ENCODE data around the gene TIMP3. TPM values are rescaled to one million over a fixed set of nuclear protein-coding genes. Genes with fewer than 3 reads are reported as not detected.

TIMP3 gene
- polyA plus RNA-seq, 3 donors, result 46.5 to 305 (median 262) TPM

DNA sequence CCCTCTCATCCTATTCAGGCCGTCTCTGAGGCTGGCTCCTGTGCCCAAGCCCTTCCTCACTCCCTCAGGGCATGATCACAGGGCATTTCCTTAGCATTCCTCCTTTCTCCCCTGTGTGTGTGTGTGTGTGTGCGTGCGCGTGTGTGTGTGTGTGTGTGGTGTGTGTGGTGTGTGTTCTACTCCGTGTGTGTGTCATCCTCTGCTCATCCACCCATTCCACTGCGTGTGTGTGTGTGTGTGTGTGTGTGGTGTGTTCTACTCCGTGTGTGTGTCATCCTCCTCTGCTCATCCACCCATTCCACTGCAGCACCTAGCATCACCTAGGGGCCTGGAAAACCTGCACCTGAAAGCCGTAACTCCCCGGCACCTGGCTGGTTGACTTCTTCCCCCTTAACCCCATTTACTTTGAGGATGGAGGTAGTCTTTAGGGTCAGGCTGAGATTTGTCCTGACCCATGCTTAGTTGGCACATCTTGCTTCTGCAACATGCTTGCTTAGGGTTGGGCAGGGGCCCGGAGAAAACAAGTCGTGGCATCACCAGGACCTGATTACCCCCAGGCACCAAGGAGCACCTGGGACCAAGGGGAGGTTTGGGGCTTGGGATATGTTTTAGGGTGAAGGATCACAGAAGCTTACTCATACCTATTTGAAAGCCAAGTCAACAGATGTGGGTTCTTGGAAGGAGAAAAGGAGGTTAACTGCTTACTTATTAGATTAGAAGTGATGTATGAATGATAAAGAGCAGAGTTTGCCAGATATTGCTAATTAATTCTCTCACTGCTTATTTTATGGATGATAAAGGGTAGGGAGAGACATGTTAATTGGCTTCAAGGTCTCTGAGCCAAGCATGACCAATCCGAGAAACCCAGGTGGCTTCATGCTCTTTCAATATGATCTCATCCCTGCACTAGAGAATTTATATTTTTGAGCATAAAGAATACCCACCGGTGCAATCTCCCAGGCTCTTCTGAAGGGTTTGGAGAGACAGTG, 18.9 kb downstream of the TIMP3 start:
- 76 to 81% (median 79%) methylated on average over 13 of the region's 13 CpGs for WGBS, 3 donors
- H3K27ac ChIP-seq (ENCODE audit: low read depth, low read length), result no peak overlapping the region

DNA sequence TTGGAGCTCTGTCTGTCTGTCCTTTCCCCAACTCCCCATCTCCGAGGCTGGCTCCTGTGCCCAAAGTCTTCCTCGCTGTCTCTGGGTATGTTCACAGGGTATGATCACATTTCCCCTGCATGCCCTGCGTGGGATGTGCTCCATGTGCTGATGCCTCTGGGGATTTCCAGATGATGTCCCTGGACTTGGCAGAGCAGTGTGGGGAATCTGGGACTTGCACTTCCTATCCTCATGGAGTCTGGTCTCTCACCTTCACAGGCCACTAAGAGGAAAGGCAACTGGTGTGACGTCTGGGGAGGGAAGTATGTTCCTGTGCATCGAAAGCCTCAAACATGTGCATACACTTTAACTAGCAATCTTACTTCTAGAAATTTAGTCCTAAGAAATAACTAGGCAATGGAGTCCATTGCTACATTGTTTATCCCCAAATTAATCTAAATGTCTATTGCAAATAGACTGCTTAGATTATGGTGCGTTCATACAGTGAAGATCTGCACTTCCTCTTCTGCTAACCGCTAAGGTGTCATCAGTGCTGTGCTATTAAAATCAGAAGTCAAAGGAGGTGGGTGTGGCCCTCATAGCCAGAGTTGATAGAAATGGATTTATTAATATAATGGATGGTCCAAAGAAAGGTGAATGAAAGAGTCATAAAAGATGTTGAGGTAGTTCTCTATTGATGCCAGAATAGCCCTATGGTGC, 20.8 kb downstream of the TIMP3 start:
- WGBS, 3 donors, result 64 to 75% (median 65%) methylated on average over 7 of the region's 7 CpGs
- H3K27ac ChIP-seq (ENCODE audit: low read depth, low read length), result no peak overlapping the region

DNA sequence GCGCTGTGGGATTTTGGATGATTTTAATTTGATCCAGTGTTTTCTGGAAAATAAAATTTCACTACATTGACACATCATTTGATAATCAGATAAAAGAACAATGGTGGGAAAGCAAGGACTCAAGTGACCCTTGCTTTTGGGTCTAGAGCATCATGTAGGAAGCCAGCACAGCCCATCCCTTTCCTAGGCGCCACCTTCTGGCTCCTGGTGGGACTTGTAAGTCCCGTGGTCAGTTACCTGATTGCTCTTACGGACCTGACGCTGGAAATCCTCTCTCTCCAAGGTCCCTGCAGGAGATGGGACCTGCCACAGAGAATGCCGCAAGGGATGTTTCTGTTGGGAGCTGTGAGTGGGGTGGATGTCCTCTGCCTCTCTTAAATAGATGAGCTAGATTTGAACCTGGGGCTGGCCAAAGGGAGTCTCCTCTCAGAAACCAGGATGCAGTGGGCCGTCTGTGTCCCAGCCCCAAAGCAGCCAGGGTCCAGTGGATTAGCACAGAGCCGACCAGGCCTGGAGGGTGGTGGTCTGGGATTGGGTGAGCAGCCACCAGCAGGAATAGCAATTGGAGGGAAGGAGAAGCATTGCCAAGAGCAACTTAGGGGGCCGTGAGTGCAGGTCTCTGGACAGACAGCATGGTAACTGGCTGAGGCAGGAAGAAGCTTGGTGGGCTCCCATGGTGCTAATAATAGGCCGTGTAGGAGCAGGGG, 21.7 kb downstream of the TIMP3 start:
- no peak overlapping the region for H3K27ac ChIP-seq (ENCODE audit: low read depth, low read length)
- WGBS, 3 donors, result 49 to 75% (median 74%) methylated on average over 10 of the region's 10 CpGs

DNA sequence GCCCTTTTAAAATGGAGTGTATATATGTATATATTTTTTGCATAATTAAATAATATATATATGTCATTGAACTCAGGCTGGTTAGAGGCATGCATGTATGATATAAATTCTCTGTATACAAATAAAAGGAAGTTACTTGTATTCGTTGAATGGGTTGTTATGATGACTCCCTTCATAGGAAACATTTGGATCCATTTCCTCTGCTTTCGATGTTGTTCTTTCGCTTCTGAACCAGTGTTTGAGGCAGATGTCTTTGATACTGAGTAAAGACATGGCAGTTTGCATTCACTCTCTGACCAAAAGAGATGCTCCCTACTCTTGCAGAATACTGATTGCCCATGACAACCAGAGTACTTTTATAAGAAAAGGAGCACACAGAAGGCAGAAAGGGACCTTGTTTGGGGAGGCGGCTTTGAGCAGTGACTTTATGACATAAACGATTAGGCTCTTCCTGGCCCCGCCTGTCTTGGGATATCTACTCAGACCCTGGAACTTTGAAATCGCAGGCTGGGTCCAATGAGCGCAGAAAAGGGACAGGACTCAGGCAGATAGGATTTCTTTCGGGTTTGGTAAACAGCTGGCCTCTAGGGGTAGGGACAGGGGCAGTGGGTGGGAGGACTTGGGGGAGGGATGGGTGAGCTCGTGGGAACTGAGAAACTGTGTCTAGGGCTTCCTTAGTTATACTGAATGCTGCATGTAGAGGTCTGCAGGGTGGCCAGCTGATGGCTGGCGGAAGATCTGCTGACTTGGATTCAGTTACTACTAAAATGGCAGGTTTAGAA, 23.2 kb downstream of the TIMP3 start:
- 63 to 67% (median 65%) methylated on average over 11 of the region's 11 CpGs for WGBS, 3 donors
- H3K27ac ChIP-seq (ENCODE audit: low read depth, low read length), result no peak overlapping the region

DNA sequence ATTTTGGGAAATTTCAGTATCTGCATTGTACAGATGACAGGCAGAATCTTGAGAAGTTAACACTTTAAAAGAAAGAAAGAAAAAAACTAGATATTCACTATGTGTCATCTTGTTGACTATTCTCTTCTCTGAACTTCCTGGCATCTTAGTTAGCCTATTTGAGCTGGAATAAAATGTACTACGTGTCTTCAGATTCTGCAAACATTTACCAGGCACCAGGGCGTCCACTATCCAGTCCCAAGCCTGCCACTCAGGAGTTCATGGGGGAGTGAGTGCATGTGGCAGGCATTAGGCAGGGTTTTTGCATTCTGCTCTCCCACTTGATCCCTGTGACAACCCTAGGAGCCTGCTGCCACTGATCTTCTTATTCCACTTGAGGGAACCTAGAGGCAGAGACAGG, 25.0 kb downstream of the TIMP3 start:
- H3K27ac ChIP-seq (ENCODE audit: low read depth, low read length), result no peak overlapping the region
- 70 to 84% (median 80%) methylated on average over 2 of the region's 2 CpGs for WGBS, 3 donors

DNA sequence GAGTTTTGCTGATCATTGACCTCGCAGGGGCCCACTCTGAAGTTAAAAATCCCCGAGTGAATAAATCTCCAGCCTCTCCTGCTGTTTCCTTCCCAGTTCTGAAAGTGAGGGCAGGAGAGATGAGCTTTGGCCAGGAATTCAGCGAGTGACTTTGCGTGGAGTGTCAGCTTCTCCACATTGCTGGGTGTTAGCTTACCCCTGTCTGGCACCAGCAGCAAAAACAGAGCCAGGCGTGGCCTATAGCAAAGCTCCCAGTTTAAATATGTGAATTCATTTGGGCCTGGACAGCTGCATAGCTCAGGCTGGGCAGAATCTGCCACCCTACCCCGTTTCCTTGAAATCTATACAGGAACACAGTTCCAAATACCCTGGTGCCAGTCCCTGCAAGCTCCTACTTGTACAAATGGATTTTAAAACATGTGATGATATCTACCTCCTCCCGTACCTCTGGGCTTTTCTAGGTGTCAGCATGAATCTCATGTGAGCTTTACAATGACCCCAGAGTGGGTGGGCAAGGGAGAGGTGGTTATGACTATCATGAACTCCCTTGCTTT, 25.6 kb downstream of the TIMP3 start:
- WGBS, 3 donors, result 64 to 74% (median 67%) methylated on average over 7 of the region's 7 CpGs
- no peak overlapping the region for H3K27ac ChIP-seq (ENCODE audit: low read depth, low read length)

DNA sequence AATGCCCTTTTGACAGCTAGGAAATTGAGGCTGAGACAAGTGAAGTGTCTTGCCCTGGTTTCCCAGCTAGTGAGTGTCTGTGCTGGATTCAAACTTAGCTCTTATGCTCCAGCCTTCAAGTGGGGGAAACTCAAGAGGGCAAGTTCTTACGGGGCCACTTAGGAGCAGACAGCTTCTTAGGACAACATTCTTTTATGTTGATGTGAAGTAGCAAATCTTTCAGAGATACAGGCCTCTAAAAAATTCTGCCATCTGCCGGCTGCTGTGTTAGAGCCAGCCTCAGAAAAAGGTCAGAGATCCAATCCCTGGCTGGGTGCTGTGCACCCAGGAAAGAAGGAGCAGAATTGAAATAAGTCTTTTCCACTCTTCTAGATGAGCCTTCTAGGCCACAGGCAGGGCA, 26.6 kb downstream of the TIMP3 start:
- no peak overlapping the region for H3K27ac ChIP-seq (ENCODE audit: low read depth, low read length)
- WGBS, 3 donors, result 66 to 76% (median 73%) methylated on average over 2 of the region's 2 CpGs

DNA sequence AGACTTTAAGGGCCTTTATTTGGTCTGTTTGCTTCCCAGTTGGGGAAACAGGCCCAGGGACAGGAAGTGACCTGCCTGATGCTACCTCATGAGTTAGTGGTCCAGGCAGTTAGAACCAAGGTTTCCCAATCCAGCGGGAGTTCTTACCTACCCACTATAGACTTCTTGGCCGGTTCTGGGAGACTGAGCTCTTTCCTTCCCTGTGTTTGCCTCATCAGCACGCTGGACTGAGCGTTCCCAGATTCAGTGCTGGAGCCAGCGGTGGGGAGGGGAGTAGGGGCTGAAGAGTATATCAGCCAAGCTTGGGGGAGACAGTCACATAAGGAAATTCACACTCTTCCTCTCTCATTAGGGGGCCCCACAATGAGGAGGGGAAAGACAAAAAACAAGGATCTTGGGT, 27.1 kb downstream of the TIMP3 start:
- 61 to 79% (median 73%) methylated on average over 5 of the region's 5 CpGs for WGBS, 3 donors
- no peak overlapping the region for H3K27ac ChIP-seq (ENCODE audit: low read depth, low read length)

DNA sequence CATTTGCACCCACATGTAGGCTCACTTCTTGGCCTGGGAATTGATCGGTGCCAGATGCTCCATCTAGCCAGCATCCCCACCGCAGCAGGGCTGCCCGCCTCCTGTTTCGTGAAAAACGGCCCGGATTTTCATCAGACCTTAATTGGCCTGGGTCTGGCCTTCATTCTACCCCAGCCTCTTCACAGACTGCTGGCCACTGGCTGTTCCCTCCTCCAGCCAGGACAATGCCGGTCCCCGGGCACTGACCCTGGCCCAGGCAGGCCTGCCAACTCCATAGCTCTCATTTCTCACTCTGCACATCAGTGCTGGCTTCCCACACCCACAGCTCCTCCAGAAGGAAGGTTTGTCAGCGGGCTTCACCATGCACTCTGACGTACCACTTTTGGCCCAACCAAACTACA, 27.9 kb downstream of the TIMP3 start:
- 71 to 85% (median 77%) methylated on average over 10 of the region's 10 CpGs for WGBS, 3 donors
- H3K27ac ChIP-seq (ENCODE audit: low read depth, low read length), result no peak overlapping the region

DNA sequence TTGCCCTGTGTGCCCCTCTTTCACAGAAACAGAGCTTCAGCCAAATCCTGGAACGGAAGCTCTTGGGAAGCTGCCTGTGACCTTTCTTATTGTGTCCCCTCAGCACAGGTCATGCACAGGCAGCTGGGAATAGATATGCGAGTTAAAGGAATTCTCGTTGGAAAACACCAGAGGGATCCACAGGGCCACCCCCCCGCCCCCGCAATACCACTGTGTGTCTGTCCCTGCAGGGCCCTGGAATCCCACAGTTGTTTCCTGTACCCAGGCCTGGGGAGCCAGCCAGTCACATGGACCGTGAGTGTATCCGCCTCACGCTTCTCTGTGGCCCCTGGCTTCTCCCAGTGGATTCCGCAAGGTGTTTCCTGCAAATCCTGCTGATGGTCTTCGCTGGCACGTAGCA, 29.0 kb downstream of the TIMP3 start:
- H3K27ac ChIP-seq (ENCODE audit: low read depth, low read length), result no peak overlapping the region
- 63 to 66% (median 63%) methylated on average over 11 of the region's 11 CpGs for WGBS, 3 donors

DNA sequence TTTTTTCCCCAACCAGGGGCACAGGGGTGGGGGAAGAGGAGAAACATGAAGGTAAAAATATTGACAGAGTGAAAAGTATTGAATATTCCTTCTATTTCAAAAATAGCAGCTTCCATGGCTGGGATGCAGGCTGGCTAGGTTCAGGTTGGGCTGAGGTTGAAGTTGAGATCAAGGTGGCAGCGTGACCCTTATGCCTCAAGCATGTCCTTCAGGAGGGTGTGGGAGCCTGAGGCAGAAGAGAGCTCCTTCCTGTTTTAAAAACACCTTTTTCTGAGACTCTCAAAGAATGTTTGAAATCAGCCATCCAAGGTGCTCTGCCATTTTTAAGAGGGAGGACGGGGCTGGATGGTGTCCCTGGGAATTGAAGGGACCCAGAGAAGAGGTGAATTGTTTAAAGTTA, 29.5 kb downstream of the TIMP3 start:
- WGBS, 3 donors, result 73 to 76% (median 74%) methylated on average over 2 of the region's 2 CpGs
- H3K27ac ChIP-seq (ENCODE audit: low read depth, low read length), result no peak overlapping the region

DNA sequence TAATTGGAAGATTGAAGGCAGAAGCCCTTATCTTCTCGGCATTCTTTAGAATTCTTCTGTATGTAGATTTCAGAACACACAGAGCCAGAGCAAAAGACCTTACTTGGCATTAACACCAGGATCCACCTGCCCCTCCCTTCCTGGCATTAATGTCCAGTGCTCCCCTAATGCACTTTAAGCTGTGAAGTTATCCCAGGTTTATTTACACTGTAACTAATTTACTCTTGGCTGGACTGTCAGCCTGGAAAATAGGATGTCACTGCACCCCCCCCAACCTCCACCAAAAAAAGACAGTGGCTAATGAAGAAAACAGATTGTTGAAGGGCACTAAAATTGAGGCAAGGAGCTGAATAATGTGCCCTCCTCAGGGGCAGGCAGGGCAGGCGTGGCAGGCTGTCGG, 30.1 kb downstream of the TIMP3 start:
- no peak overlapping the region for H3K27ac ChIP-seq (ENCODE audit: low read depth, low read length)
- WGBS, 3 donors, result 53 to 65% (median 57%) methylated on average over 3 of the region's 3 CpGs

DNA sequence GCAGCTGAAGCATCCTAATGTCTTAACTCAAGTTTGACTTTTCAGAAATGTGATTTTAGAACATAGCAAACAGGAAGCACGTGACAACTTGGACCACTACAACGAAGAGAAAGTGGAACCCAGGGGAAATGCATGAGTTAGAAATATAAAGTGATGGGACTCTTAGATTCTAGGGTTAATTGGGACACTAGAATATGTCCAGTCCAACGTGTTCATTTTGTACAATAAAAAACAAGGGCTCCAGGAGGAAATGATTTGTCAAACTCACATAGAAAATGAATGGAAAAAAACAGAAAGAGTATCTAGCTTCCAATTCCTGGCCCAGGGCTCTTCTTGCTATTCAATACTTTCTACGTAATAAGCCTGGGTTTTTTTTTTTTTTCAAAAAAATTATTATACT, 30.7 kb downstream of the TIMP3 start:
- WGBS, 3 donors, result 20 to 45% (median 27%) methylated on average over 4 of the region's 4 CpGs
- no peak overlapping the region for H3K27ac ChIP-seq (ENCODE audit: low read depth, low read length)

DNA sequence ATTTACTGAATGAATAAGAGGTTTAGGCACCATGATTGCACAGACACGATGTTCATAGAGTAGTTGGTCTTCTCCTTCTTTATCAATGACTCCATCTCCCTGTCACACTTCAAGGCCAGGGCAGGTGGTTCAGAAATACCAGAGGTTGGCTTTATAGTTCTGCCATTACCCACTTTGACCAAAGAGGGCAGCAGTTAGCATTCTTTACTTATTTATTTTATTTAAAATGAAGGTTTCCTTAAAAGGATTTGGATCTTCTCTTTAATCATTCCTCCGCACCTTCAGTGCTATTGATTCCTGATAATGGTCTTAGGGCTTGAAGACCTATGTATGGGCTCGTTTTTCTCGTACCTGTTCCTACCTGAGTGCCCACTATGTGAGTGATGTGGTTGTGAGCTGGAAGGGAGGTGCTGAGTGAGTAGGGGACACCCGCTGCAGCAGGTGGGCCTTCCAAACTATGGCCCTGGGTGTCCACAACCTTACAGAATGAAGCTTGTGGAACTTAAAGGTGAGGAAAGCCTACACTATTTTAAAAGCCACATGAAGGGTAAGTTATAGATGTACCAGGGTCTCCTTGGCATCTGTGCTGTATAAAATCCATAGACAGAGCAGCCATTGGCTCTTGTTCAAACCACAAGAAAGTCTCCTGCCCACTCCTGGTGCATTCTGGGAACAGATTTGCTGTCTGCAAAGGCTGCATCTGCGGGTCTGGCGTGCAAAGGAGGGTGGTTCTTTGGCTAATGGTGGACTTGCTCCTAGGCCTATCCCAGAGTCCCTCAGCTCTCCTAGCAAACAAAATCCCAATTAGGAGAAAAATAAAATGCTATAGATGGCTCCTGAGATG, 35.0 kb downstream of the TIMP3 start:
- H3K27ac ChIP-seq (ENCODE audit: low read depth, low read length), result no peak overlapping the region
- 62 to 76% (median 75%) methylated on average over 7 of the region's 7 CpGs for WGBS, 3 donors

DNA sequence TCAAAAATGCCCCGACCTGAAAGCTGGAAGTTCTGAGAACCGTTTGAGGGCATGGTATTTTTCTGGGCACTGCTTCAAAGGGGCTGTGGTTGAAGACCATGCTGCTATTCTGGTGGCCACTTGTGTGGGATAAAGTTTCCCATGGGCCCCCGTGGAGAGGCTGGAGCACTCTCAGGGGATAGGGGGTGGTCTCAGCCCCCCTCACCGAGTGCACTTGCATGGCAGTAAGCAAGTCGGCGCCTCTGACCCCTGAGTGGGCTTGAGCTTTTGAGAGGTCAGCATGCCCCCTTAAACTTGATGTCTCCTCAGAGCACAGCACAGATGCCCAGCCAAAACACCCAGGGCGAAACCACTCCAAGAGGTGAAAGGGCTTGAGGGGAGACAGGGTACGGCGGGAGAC, 35.6 kb downstream of the TIMP3 start:
- H3K27ac ChIP-seq (ENCODE audit: low read depth, low read length), result no peak overlapping the region
- WGBS, 3 donors, result 79 to 87% (median 84%) methylated on average over 9 of the region's 9 CpGs

DNA sequence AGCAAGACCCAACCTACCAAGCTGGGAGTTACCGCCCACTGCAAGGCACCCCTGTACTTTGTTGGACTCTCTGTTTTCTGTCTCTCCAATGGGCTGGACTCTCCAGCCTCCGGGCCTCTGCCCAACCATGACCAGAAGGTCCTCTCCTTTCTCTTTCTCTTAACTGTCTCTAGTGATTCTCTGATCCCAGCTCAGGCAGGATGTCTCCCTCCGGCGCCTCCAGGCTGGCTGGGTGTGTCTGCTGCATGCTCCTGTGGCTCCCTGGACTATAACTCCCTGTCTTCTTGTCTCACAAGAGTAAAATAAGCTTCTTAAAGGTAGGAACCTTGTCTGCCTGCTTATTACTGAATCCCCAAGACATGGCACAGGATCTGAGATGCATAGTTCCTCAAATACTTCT, 36.3 kb downstream of the TIMP3 start:
- 74 to 84% (median 80%) methylated on average over 4 of the region's 4 CpGs for WGBS, 3 donors
- H3K27ac ChIP-seq (ENCODE audit: low read depth, low read length), result no peak overlapping the region

Data from adipose tissue (tissue), 3 donors.